Neural progenitor cell (in vitro differentiated cells): ENCODE measurements around the gene HVCN1.

Experiments
- CTCF ChIP-seq: fragments of 200-600 bp; sonication (generic); IDR thresholded peaks from 2 replicates; pipeline ENCODE4 v1.5.1; 2017; ENCODE audit warnings: antibody characterized with exemption, mild to moderate bottlenecking
- EZH2 ChIP-seq: fragments of 200-600 bp; sonication (generic); IDR thresholded peaks from 2 replicates; pipeline ENCODE4 v1.6.1; 2017; ENCODE audit warnings: antibody characterized with exemption, mild to moderate bottlenecking, moderate library complexity
- EZH2phosphoT487 ChIP-seq: fragments of 200-600 bp; sonication (generic); IDR thresholded peaks from 2 replicates; pipeline ENCODE4 v1.6.1; 2017; ENCODE audit warnings: antibody characterized with exemption

- TF ChIP-seq CTCF (no peak), EZH2 (no peak), EZH2phosphoT487 (no peak)
Observed at GRCh38 chr12:110656071-110656655, 32.8 kb downstream of the HVCN1 start.
